AG08395 (cell line): ENCODE data around the gene TRIM62.
"Not testable (repeated sequence)": the region's sequence is repeated elsewhere in the genome, so short reads cannot be mapped to it uniquely, and the experiment has no call there.

ENCODE experiments used
- DNase-seq: peaks from one replicate; pipeline ENCODE4 v3.0.0; 2012; ENCODE audit warnings: mixed read lengths, low spot score

The TRIM62 gene

GRCh38 chr1:33132549-33132948 is 49.3 kb downstream of the TRIM62 start:
- DNase-seq, result no peak

DNA sequence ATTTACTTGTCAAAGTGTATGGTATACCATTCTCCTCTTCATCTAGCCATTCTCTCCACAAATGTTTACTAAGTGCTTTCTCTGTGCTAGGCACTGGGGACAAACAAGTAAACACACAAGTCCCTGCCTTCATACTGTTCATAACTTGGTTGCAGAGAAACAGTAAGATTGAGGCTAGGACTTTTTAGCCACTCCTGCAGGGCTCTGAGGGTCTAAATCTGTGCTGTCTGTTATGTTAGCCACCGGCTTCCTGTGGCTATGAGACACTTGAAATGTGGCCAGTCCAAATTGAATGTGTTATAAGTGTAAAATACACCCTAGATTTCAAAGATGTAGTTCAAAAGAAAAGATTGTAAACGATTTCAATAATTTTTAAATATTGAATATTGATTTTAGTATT is 50.7 kb downstream of the TRIM62 start:
- DNase-seq, result no peak

- DNase-seq, result no peak
Observed at GRCh38 chr1:33130297-33130696, 51.5 kb downstream of the TRIM62 start.

DNA sequence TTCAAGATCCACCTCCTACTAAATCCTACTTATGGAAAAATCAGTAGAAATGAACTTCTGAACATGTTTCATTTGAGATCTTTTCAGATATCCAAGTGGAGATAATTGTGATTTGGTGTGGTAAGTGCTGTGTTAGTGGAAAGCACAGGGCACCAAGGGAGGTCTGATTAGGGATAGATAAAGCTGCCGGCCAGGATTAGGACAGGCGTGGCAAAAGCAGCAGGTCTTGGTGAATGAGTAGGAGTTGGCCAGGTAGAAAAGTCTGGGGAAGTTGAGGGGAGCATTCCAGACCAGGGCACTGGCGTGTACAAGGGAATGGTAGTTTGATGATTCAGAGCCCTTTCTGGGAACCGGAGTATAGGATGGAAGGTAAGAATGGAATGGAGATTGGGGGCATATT is 53.1 kb downstream of the TRIM62 start:
- DNase-seq, result no peak

DNA sequence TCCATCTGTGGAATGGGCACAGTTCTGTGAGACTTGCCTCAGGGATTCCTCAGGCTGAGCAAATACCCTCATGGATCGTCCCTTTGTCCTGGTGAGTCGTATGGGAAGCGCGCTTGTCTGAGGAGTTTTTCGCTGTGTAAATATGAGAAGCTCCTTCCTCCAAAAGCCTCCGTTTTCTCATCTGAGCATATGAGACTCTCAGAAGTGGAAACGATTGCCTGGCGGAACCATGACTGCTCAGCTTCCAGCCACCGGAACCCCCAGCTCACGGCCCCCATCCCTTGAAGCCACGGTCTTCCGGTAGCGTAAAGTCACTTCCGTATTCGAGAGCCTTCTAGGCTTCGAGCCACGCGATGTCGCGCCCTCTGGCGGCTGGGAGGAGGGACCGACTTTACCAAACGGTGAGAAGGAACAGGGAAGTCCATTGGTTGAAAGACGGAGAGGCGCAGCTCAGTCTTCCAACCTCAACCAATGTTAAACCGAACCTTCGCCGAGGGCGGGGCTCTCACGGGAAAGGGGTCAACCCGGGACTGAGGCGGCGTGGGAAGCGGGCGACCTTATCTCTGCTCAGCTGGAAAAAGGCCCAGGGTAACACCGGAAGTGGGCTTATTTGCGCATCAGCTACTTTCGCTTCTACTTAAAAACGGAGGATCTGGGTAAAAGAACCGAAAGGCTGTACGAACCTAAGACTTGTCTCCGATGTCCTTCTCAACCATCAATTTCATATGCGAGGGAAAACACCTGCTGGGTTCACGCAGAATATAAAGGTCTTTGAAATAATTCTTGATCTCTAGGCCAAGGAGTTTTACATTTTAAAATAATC is 54.6 kb downstream of the TRIM62 start:
- peak; percentile 96 for DNase-seq

DNA sequence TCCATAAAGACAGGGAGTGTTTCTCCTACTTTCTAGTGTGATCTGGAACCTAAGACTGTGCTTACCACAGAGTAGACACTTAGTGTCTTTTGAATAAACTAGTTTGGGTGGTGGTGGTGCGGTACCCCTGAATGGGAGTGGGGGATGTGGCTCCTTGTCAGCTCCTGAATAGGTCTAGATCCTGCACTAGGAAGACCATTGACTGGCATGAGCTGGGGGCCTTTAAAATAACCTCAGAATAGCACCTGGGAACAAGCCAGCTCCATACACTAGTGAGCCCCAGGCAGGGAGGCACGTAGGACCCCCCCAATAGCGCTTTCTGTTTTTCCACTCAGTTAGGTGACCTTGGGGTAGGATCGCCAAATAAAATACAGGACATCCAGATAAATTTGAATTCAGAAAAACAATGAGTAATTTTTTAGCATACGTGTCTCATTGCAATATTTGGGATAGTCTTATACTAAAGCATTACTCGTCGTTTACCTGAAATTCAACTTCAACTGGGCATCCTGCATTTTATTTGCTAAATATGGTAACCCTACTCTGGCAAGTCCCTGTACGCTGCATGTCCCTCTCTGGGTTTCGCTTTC is 55.3 kb downstream of the TRIM62 start:
- DNase-seq, result no peak

GRCh38 chr1:33124647-33125046 is 57.2 kb downstream of the TRIM62 start:
- DNase-seq, result not testable (repeated sequence)

DNA sequence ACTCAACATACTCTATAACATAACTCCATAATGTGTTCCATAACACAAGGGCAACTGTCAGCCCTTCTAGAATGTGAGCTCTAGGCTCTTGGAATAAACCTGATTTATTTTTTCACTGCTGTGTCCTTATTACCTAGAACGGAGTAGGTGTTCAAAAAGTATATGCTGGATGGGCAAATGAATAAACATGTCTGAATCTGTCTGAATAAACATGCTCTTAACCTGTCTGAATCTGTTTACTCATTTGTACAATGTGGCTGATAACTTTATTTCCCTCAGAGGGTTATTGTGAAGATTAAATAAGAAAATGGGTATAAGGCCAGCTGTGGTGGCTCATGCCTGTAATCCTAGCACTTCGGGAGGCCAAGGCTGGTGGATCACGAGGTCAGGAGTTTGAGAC is 58.6 kb downstream of the TRIM62 start:
- DNase-seq, result no peak

DNA sequence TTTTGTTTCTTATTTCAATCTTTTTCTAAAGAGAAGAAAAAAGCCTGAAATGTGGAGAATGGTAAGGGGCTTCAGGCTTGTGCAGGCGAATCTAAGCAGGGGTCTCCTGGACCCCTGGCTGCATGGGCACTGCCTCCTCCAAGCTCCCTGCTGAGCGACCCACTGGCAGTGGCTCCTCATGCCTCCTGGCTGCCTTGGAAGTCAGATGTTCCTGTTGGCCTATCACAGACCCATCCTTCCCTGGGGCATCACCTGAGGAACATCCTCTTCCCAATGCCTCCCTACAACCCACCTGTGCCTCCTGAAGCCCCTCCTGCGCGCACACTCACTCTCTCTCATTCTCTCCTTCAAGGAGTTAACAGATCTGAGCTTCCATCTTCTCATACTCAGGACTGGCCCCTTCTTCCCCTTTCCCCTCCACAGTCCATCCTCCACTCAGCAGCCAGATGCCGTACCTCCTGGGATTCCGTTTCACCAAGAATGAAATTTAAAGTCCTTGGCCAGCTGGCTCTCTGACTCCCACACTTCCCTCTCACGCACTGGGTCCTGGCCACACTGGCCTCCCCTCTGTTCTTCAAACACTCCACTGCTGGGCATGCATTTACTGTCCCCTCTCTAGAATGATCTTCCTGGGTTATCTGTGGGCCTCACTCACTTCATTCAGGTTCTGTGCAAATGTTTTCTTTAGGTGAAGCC is 59.2 kb downstream of the TRIM62 start:
- no peak for DNase-seq

DNA sequence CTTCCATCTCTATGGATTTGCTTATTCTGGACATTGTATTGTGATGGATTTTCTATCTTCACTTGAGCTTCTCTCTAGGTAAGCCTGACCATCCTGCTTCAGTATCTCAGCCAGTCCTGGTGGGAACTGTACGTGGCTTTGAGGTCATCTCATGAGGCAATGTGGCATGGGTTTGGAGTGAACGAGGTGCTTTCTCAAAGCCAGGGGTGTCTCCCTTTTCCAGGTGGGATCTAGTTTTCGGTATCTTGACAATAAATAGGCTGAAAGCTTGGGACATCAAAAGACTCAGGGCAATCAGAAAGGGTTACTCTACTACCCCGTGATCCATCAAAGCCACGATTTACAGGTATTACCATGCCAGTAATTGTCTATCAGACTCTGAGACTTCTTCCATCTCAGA is 60.1 kb downstream of the TRIM62 start:
- DNase-seq, result no peak

GRCh38 chr1:33120436-33121231 is 61.2 kb downstream of the TRIM62 start:
- DNase-seq, result no peak

- DNase-seq, result no peak
Observed at GRCh38 chr1:33119532-33120217, 62.2 kb downstream of the TRIM62 start.

GRCh38 chr1:33119050-33119449 is 62.8 kb downstream of the TRIM62 start:
- no peak for DNase-seq

- DNase-seq, result no peak
Observed at GRCh38 chr1:33118274-33118673, 63.6 kb downstream of the TRIM62 start.

DNA sequence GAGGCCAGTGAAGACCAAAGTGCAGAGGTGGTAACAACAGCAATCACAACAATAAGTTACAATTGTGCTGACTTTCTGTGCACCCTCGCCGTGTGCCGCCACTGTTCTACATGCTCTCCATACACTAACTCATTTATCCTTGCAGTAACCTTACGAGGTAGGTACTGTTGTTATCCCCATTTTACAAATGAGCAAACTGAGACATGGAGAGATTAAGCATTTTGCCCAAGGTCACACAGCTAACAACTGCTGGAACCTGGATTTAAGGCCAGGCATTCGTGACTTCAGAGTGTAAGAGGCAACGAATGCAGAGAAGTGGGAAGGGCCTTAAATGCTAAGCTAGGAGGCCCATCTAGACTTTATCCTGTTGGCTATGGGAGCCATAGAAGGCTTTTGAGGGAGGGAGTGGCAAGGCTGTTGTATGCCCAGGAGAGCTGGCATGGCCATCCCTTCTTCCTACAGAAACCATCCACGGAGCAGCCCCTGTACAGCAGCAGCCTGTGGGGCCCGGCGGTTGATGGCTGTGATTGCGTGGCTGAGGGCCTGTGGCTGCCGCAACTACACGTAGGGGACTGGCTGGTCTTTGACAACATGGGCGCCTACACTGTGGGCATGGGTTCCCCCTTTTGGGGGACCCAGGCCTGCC is 64.3 kb downstream of the TRIM62 start:
- DNase-seq, result no peak

GRCh38 chr1:33111965-33112364 is 69.9 kb downstream of the TRIM62 start:
- peak; percentile 16 for DNase-seq

GRCh38 chr1:33110477-33110876 is 71.4 kb downstream of the TRIM62 start:
- DNase-seq, result no peak

- DNase-seq, result not testable (repeated sequence)
Observed at GRCh38 chr1:33100119-33100415, 81.8 kb downstream of the TRIM62 start.

DNA sequence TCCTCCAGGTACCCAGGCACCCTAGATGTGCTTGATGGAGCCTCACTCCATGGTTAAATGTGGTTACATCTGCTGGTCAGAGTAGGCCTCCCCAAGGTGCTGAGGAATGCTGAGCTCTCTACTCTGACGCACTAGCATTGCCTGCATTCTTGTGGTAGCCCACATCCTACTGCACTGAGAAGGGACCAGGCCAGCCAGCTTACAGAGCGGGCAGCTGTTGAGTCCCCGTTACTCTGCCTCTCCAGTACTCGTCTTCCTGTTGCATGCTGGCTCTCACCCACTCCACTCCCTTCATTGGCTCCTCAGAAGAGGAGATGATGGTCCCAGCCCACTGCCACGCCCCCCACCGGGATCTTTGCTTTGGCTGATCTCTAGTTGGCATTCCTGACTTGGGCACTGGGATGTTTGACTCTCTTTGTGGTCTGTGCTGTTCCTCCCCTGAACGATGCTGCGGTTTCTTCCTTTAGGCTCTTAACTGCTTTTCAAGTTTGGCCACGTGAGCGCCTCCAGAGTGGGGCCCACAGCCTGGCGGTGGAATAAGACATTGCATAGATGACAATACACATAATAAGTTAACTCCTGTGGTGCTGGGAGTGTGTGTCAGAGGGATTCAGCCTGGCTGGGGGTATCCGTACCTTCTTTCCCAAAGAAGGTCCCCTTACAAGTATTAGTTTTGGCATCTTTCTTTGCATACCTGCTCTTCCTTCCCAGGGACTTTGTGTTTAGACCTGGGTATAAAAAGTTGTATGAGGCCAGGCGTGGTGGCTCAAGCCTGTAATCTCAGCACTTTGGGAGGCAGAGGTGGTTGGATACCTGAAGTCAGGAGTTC is 82.3 kb downstream of the TRIM62 start:
- peak; percentile 98 for DNase-seq

GRCh38 chr1:33098371-33098770 is 83.5 kb downstream of the TRIM62 start:
- no peak for DNase-seq

DNA sequence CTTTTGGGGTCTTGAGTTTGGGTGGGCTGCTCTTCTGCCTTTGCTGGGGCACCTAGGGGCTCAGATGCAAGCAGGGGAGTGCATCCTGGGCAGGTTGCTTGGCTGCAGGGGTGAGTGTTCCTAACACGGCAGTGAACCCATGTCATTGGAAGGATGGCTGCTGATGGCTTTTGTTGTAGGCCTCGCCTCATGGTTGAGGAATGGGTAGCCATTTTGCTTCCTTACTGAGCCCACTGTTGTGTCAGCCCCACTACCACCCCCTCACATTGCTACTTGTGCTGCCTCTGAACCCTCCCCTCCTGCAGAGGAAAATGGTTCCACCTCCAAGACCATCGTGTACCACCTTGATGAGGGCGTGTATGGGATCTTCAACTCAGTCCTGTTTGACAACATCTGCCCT is 84.1 kb downstream of the TRIM62 start:
- no peak for DNase-seq
